Keratinocyte (primary cell): ENCODE data around the gene CLDN9. TPM values are rescaled to one million over a fixed set of nuclear protein-coding genes. Genes with fewer than 3 reads are reported as not detected.

Source experiments
- DNase-seq: peaks from one replicate; pipeline ENCODE4 v3.0.0-alpha.2; 2011; ENCODE audit warnings: low read depth, missing footprints, low spot score
- FAIRE-seq: peaks from 2 replicates; lab custom pipeline; 2011; peaks lifted over from hg19 to GRCh38; lab: Jason Lieb, UNC
- H2AFZ ChIP-seq: 2 replicates; pipeline ENCODE4 v1.6.0; 2012; ENCODE audit warnings: low read length, control low read depth, inconsistent platforms; ENCODE audit not compliant: control insufficient read depth
- H3K27ac ChIP-seq: 2 replicates; pipeline ENCODE4 v1.5.1; 2011; ENCODE audit warnings: low read length; ENCODE audit not compliant: control insufficient read depth, insufficient read depth
- H3K27me3 ChIP-seq: 3 replicates; pipeline ENCODE4 v1.6.0; 2011; ENCODE audit warnings: low read length; ENCODE audit not compliant: control insufficient read depth, insufficient read depth; ENCODE audit errors: extremely low read depth
- H3K36me3 ChIP-seq, 2 experiments: 2 replicates in 1 of 2; 3 replicates in 1 of 2; pipeline ENCODE4 v1.5.1; 2011; ENCODE audit warnings: low read length in 2 of 2, mild to moderate bottlenecking in 1 of 2; ENCODE audit not compliant: control insufficient read depth in 2 of 2, insufficient read depth in 2 of 2; ENCODE audit errors: extremely low read depth in 1 of 2
- H3K4me1 ChIP-seq: 3 replicates; pipeline ENCODE4 v1.5.1; 2011; ENCODE audit warnings: low read length; ENCODE audit not compliant: control insufficient read depth, insufficient read depth; ENCODE audit errors: extremely low read depth
- H3K4me2 ChIP-seq: 3 replicates; pipeline ENCODE4 v1.6.0; 2011; ENCODE audit warnings: low read depth, low read length; ENCODE audit not compliant: control insufficient read depth, insufficient read depth; ENCODE audit errors: extremely low read depth
- H3K4me3 ChIP-seq, 3 experiments: fragments of 200-600 bp in 1 of 3; sonication (generic) in 1 of 3; 2 replicates in 2 of 3; 3 replicates in 1 of 3; pipeline ENCODE4 v1.5.1; 2011 to 2016; ENCODE audit warnings: low read length in 3 of 3, mild to moderate bottlenecking in 3 of 3, control low read depth in 2 of 3, inconsistent platforms in 1 of 3, low read depth in 1 of 3, mixed read lengths in 1 of 3, mixed run types in 1 of 3, moderate library complexity in 1 of 3; ENCODE audit not compliant: control insufficient read depth in 2 of 3, insufficient read depth in 2 of 3; ENCODE audit errors: extremely low read depth in 1 of 3
- H3K79me2 ChIP-seq: 2 replicates; pipeline ENCODE4 v1.6.0; 2012; ENCODE audit warnings: low read length; ENCODE audit not compliant: control insufficient read depth, insufficient read depth
- H3K9ac ChIP-seq: 3 replicates; pipeline ENCODE4 v1.6.0; 2011; ENCODE audit warnings: low read length; ENCODE audit not compliant: control insufficient read depth, insufficient read depth; ENCODE audit errors: extremely low read depth
- H3K9me1 ChIP-seq: 3 replicates; pipeline ENCODE4 v1.6.0; 2011; ENCODE audit warnings: low read length; ENCODE audit not compliant: control insufficient read depth, insufficient read depth; ENCODE audit errors: extremely low read depth
- H3K9me3 ChIP-seq: 2 replicates; pipeline ENCODE4 v1.5.1; 2012; ENCODE audit warnings: low read depth, low read length; ENCODE audit not compliant: control insufficient read depth
- H4K20me1 ChIP-seq: 3 replicates; pipeline ENCODE4 v1.6.0; 2011; ENCODE audit warnings: low read length; ENCODE audit not compliant: control insufficient read depth, insufficient read depth; ENCODE audit errors: extremely low read depth
- EZH2 ChIP-seq: IDR thresholded peaks from one replicate; pipeline ENCODE4 v1.6.1; 2012; ENCODE audit warnings: inconsistent platforms, mild to moderate bottlenecking, low read length, moderate library complexity
- dilution Hi-C: fragments of 300-500 bp; cut with MboI; formaldehyde crosslinking; loops from one replicate; pipeline ENCODE4 v1.7.0; 2020; ENCODE audit warnings: low sequenced_read_pairs; ENCODE audit not compliant: extremely low pct_ligation_motif_present
- polyA plus RNA-seq, 5 experiments: library from polyadenylated mRNA; depleted of rRNA in 3 of 5; stranded (reverse) in 3 of 5; stranded (forward) in 1 of 5; unstranded in 1 of 5; fragments of >200 nt; gene quantifications; 1 replicate in 1 of 5; 2 replicates in 3 of 5; 3 replicates in 1 of 5; pipeline versions ENCODE4 v1.2.1 to v1.2.3, GENCODE V29; 2011 to 2012; ENCODE audit warnings: missing spikeins in 2 of 5, low read depth in 1 of 5, low replicate concordance in 1 of 5
- TF ChIP-seq, protein P1 (sequence below), 3 experiments: IDR thresholded peaks in 1 of 3; conservative IDR thresholded peaks in 1 of 3; optimal IDR thresholded peaks in 1 of 3; 2 replicates in 2 of 3; 3 replicates in 1 of 3; pipeline versions ENCODE3 to v1.5.1; 2011; ENCODE audit warnings: low read length in 3 of 3, mild to moderate bottlenecking in 3 of 3, moderate library complexity in 2 of 3, control low read depth in 1 of 3, inconsistent platforms in 1 of 3; ENCODE audit not compliant: insufficient read depth in 2 of 3; ENCODE audit errors: extremely low read depth in 1 of 3

CLDN9 gene
- polyA plus RNA-seq, 1 donor (not counting 4 experiments of a cell fraction or from before 2014, with no cell fraction given), result not detected

GRCh38 chr16:3038896-3039295 lies 26.2 kb downstream of the CLDN9 start:
- Histone ChIP-seq H2AFZ (no peak overlapping the region), H3K27me3 (peaks cover 37% of the 10 kb centered on the region), H3K4me3 (no peak overlapping the region), H3K9ac (no peak overlapping the region), H3K9me1 (no peaks in the 10 kb centered on the region), H3K4me1 (peaks cover 6% of the 10 kb centered on the region), H3K79me2 (no peaks in the 10 kb centered on the region), H3K4me2 (no peak overlapping the region), H3K36me3 (no peaks in the 10 kb centered on the region), H3K9me3 (no peaks in the 10 kb centered on the region), H3K27ac (no peak overlapping the region), H4K20me1 (no peaks in the 10 kb centered on the region)
- FAIRE-seq, result no peak
- no peak for TF ChIP-seq EZH2
- TF ChIP-seq, protein P1, sequence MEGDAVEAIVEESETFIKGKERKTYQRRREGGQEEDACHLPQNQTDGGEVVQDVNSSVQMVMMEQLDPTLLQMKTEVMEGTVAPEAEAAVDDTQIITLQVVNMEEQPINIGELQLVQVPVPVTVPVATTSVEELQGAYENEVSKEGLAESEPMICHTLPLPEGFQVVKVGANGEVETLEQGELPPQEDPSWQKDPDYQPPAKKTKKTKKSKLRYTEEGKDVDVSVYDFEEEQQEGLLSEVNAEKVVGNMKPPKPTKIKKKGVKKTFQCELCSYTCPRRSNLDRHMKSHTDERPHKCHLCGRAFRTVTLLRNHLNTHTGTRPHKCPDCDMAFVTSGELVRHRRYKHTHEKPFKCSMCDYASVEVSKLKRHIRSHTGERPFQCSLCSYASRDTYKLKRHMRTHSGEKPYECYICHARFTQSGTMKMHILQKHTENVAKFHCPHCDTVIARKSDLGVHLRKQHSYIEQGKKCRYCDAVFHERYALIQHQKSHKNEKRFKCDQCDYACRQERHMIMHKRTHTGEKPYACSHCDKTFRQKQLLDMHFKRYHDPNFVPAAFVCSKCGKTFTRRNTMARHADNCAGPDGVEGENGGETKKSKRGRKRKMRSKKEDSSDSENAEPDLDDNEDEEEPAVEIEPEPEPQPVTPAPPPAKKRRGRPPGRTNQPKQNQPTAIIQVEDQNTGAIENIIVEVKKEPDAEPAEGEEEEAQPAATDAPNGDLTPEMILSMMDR (optimal IDR thresholded peaks at IDR 0.05 in 1 of 3, IDR thresholded peaks at IDR 0.05 in 1 of 3, conservative IDR thresholded peaks at IDR 0.05 in 1 of 3; ENCODE audit: extremely low read depth in 1 of 3, insufficient read depth in 2 of 3, low read length in 3 of 3), result no peak
- no peak for DNase-seq
- dilution Hi-C loops, result no loop called here

DNA sequence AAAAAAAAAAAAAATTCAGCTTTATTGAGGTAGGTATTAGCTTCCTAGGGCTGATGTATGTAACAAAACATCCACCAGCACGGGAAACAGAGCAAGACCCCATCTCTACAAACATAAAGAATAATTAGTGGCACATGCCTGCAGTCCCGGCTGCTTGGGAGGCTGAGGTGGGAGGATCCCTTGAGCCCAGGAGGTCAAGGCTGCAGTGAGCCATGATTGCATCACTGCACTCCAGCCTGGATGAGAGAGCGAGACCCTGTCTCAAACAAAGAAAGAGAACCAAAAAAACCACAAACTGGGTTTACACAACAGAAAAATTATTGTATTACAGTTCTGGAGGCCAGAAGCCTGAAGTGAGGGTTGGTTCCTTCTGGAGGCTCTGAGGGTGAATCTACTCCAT lies 29.7 kb downstream of the CLDN9 start:
- no peak overlapping the region for H2AFZ ChIP-seq
- H3K4me3 ChIP-seq, result no peak overlapping the region
- no peaks in the 10 kb centered on the region for H3K79me2 ChIP-seq
- no peaks in the 10 kb centered on the region for H3K9me3 ChIP-seq
- peaks cover 44% of the 10 kb centered on the region for H3K27me3 ChIP-seq
- no peak for DNase-seq
- H3K4me1 ChIP-seq, result peaks cover 6% of the 10 kb centered on the region
- no peak overlapping the region for H3K9ac ChIP-seq
- H4K20me1 ChIP-seq, result no peaks in the 10 kb centered on the region
- H3K9me1 ChIP-seq, result no peaks in the 10 kb centered on the region
- H3K36me3 ChIP-seq, result no peaks in the 10 kb centered on the region
- no peak overlapping the region for H3K4me2 ChIP-seq
- FAIRE-seq, result no peak
- TF ChIP-seq EZH2, result no peak
- dilution Hi-C loops, result no loop called here
- H3K27ac ChIP-seq, result no peak overlapping the region

- H3K27me3 ChIP-seq, result peaks cover 41% of the 10 kb centered on the region
- no peaks in the 10 kb centered on the region for H4K20me1 ChIP-seq
- no peak overlapping the region for H3K27ac ChIP-seq
- no peak overlapping the region for H3K4me2 ChIP-seq
- H3K9me1 ChIP-seq, result no peaks in the 10 kb centered on the region
- H2AFZ ChIP-seq, result no peak overlapping the region
- DNase-seq, result no peak
- FAIRE-seq, result no peak
- H3K79me2 ChIP-seq, result no peaks in the 10 kb centered on the region
- no peak for TF ChIP-seq EZH2
- TF ChIP-seq, protein P1 (optimal IDR thresholded peaks at IDR 0.05 in 1 of 3, IDR thresholded peaks at IDR 0.05 in 1 of 3, conservative IDR thresholded peaks at IDR 0.05 in 1 of 3; ENCODE audit: extremely low read depth in 1 of 3, insufficient read depth in 2 of 3, low read length in 3 of 3), result no peak
- no peaks in the 10 kb centered on the region for H3K36me3 ChIP-seq
- no peak overlapping the region for H3K9ac ChIP-seq
- dilution Hi-C loops, result no loop called here
- H3K9me3 ChIP-seq, result no peaks in the 10 kb centered on the region
- H3K4me3 ChIP-seq, result no peak overlapping the region
- H3K4me1 ChIP-seq, result no peaks in the 10 kb centered on the region
Measured at GRCh38 chr16:3044708-3045107, 32.0 kb downstream of the CLDN9 start.
